GM13976 (cell line): ENCODE data around the gene RER1.

Source experiments
- DNase-seq: peaks from one replicate; pipeline ENCODE4 v3.0.0; 2012; ENCODE audit warnings: low spot score
- CTCF ChIP-seq: IDR thresholded peaks from 2 replicates; pipeline ENCODE4 v1.5.1; 2012; ENCODE audit warnings: borderline replicate concordance, mild to moderate bottlenecking; ENCODE audit not compliant: insufficient read depth; ENCODE audit errors: extremely low read depth, missing control alignments, control extremely low read depth
- in situ Hi-C: fragments of 300-500 bp; cut with MboI; formaldehyde crosslinking; loops from one replicate; pipeline ENCODE4 v1.12.0; 2022; ENCODE audit warnings: low sequenced_read_pairs, mixed read lengths, inconsistent platforms; ENCODE audit not compliant: unreplicated experiment

Gene RER1

GRCh38 chr1:2425892-2426291 is 34.3 kb downstream of the RER1 start:
- no peak for TF ChIP-seq CTCF
- no peak for DNase-seq
- in situ Hi-C loops = no loop called here

GRCh38 chr1:2426540-2426939 is 34.9 kb downstream of the RER1 start:
- in situ Hi-C loops = no loop called here
- TF ChIP-seq CTCF = no peak

GRCh38 chr1:2427051-2427450 is 35.4 kb downstream of the RER1 start:
- in situ Hi-C loops = no loop called here
- DNase-seq = no peak
- no peak for TF ChIP-seq CTCF

More at GRCh38 chr1:2426540-2426939, 34.9 kb downstream of the RER1 start:
- DNase-seq = no peak

- no peak for TF ChIP-seq CTCF
- in situ Hi-C loops = no loop called here
Measured at GRCh38 chr1:2427976-2428375, 36.3 kb downstream of the RER1 start.

GRCh38 chr1:2428490-2428889 is 36.8 kb downstream of the RER1 start:
- no peak for DNase-seq
- no peak for TF ChIP-seq CTCF
- in situ Hi-C loops = no loop called here

More at GRCh38 chr1:2427976-2428375, 36.3 kb downstream of the RER1 start:
- no peak for DNase-seq

GRCh38 chr1:2429780-2430591 is 38.3 kb downstream of the RER1 start:
- DNase-seq = no peak
- TF ChIP-seq CTCF = no peak
- in situ Hi-C loops = no loop called here

- no peak for DNase-seq
- no peak for TF ChIP-seq CTCF
- in situ Hi-C loops = no loop called here
Measured at GRCh38 chr1:2430592-2430973, 38.9 kb downstream of the RER1 start.
